T-helper 22 cell (primary cell): ENCODE data around the gene CDX4.
"Not testable (repeated sequence)": the region's sequence is repeated elsewhere in the genome, so short reads cannot be mapped to it uniquely, and the experiment has no call there.

Experiments used
- DNase-seq: peaks from one replicate; pipeline ENCODE4 v3.0.0-alpha.2; 2020; ENCODE audit warnings: low read depth

Gene CDX4, protein sequence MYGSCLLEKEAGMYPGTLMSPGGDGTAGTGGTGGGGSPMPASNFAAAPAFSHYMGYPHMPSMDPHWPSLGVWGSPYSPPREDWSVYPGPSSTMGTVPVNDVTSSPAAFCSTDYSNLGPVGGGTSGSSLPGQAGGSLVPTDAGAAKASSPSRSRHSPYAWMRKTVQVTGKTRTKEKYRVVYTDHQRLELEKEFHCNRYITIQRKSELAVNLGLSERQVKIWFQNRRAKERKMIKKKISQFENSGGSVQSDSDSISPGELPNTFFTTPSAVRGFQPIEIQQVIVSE

DNA sequence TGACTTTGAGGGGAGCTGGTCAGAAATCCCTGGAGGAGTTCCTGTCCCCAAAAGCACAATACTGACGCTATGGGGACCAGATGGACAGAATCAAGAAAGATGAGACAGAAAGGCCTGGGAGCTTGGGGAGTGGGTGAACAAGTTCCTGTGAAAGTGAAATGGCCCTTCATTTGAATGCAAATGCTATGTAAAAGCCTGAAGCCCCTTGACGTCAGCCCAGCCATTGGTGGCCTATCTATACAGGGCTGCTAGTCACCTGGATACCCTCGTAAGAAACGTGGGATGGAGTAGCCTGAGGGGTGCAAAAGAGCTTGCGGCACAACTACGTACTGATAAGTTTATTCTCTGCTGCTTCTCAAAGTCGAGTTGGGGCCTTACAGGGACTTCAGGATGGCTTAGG, at the start of gene CDX4:
Gene CDX4, plus strand, starts transcription at position 223 of the 400 bp plus-strand sequence. CDS start 201 bp downstream, outside the sequence.
- no peak for DNase-seq

DNA sequence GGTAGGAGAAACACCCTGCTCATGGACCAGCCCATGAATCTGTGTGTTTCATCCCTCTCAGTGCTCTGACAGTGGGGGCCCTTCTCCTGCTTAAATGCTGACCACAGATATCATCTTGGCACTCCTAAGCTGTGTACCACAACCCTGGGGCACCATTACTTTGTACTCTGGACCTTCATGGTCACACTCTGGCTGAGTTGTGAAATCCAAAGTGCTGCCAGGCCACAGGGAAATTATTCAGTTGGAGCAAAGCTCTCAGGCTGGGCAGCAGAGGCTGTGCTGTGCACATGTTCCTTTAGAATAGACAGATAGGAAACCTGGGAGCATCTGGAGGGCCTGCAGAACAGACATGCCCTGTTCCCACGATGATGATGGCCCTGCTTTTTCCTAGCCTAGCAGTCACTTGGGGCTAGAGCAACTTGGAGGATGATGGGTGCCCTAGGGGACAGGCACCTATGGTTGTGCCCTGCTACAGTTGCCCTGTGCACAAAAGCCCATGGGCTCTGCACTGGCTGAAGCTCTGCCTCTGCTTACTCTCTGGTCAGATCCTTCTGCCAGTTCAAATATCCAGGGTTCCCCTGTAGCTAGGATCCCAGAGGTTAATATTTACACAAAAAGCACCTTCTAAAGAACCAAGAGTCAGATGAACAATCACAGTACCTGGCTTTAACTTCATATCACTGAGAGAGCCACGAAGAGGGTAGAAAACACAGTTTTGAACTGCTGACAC, 48.5 kb upstream of the CDX4 start:
- no peak for DNase-seq

DNA sequence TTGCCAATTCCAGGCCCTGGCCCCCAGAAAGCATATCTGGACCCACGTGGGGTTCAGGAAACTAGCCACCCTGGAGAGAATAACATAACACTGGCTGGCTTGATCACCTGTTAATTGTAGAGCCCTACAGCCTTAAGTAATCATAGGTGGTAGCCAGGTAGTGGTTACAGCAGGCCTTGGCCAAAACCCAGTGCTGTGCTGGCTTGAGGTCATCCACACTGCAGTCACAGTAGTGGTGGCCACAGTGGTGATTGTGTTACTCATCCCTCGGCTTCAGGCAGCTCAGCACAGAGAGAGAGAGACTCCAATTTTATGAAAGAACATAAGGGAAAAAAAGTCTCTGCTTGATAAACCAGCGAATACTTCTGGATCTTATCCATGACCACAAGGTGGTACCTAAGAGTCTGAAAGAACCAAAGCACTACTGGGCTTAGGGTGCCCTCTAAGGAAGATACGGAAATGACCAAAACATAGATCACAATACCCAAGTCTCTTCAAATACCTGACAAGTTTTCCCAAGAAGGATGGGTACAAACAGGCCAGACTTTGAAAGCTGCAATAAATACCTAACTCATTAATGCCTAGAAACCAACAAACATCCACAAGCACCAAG, 46.6 kb upstream of the CDX4 start:
- no peak for DNase-seq

DNA sequence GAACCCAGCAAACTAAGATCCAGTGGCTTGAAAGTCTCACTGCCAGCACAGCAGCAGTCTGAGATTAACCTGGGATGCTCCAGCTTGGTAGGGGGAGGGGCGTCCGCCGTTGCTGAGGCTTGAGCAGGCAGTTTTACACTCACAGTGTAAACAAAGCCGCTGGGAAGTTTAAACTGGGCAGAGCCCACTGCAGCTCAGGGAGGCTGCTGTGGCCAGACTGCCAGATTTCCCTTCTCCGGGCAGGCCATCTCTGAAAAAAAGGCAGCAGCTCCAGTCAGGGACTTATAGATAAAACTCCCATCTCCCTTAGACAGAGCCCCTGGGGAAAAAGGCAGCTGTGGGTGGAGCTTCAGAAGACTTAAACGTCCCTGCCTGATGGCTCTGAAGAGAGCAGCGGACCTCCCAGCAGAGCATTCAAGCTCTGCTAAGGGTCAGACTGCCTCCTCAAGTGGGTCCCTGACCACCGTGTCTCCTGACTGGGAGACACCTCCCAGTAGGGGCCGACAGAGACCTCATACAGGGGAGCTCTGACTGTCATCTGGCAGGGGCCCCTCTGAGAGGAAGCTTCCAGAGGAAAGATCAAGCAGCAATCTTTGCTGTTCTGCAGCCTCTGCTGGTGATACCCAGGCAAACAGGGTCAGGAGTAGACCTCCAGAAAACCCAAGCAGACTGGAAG, 45.1 kb upstream of the CDX4 start:
- no peak for DNase-seq

DNA sequence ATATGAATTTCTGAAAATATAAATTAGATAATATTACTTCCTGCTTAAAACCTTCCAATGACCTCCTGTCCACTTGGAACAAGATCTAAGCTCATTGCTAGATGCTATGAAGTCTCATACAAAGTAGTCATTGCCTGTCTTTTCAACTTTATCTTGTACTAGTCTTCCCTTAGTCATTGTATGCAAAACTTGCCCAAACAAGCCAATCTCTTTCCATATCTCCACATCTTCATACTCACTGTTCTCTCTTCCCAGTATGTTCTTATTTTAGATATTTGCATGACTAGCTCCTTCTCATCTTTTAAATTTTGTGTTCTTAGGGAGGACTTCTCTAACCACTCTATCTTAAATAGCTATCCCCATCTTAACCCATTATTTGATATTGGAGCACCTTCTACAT, 33.9 kb upstream of the CDX4 start:
- DNase-seq, result no peak

DNA sequence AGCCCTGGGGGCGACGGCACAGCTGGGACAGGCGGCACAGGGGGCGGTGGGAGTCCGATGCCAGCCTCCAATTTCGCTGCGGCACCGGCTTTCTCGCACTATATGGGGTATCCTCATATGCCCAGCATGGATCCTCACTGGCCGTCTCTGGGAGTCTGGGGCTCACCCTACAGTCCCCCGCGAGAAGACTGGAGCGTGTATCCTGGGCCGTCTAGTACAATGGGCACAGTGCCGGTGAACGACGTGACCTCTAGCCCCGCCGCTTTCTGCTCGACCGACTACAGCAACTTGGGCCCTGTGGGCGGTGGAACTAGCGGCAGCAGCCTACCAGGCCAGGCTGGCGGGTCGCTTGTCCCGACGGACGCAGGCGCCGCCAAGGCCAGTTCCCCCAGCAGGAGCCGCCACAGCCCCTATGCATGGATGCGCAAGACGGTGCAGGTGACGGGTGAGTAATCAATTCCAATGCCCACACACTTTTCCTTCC, 500 bp downstream of the CDX4 start:
- DNase-seq, result no peak

DNA sequence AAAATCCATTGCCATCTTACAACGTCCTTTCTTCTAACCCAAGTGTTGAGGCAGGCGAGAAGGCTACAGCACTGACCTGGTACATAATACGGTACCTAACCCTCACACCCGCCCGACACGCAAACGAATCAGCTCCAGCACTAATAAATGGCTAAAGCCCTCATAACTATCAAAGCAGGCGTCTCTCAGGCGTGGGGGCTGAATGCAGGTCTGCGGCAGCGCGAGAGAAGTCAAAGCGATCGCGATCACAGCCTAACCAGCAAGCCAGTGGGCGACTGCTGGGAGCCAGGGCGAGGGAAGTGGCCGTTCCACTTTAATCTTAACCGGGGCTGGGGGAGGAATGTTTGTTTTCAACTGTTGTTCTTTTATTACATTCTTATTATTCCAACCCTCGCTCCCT, 1.5 kb downstream of the CDX4 start:
- DNase-seq, result no peak

DNA sequence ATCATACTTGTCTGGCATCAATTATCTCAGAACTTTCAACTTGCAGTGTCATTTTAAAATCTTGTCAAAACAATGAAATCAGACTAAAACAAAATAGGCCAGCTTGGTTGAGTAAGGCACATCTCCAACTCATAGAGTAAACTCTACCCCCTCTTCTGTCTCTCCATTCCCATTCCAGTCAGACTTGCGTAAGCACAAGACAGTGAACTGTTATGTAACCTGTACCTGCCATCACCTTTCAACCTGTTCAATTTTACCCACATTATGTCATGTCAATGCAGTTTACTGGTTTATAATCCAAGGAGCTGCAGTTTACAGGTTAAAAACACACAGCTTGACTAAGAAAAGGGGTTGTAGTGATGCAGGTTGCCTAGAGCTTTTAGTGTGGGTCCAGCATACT, 8.3 kb downstream of the CDX4 start:
- no peak for DNase-seq

DNA sequence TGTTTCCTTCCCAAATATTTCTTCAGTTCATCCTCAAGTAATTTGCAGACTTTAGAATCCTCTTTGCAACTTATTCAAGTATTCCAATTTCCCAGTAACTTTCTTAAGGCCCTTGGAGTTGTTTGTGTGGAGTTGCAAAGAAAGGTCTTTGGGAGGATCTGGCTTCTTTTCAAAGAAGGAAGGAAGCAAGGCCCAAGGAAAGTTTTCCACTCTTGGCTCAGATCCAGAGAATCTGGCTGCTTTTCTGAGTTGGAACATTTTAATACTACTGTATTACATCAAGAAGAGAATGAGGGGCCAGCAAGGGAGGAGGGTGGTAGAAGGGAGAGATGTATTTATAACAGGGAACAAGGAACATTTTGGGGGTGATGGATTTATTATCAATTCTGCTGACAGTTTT, 10.5 kb downstream of the CDX4 start:
- DNase-seq, result no peak

DNA sequence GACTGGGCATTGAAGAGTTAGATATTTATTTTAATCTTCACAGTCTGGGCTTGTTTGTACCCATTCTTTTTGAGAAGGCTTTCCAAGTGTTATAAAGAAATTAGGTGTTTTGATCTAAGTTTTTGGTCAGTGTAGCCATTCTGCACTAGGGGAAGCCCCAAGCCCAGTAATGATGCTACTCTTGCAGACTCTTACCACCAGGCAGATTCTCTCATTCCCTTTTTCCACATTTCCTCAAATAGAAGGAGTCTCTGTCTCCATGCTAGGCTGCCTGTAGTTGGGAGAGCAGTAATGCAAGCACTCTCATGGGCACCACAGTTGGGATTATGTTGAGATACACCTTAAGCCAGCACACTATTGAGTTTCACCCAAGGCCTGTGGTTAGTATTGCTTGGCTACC, 21.5 kb downstream of the CDX4 start:
- DNase-seq, result no peak

DNA sequence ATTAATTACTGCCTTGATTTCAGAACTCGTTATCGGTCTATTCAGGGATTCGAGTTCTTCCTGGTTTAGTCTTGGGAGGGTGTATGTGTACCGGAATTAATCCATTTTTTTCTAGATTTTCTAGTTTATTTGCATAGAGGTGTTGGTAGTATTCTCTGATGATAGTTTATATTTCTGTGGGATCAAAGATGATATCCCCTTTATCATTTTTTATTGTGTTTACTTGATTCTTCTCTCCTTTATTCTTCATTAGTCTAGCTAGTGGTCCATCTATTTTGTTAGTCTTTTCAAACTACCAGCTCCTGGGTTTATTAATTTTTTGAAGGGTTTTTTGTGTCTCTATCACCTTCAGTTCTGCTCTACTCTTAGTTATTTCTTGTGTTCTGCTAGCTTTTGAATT, 32.1 kb downstream of the CDX4 start:
- no peak for DNase-seq

DNA sequence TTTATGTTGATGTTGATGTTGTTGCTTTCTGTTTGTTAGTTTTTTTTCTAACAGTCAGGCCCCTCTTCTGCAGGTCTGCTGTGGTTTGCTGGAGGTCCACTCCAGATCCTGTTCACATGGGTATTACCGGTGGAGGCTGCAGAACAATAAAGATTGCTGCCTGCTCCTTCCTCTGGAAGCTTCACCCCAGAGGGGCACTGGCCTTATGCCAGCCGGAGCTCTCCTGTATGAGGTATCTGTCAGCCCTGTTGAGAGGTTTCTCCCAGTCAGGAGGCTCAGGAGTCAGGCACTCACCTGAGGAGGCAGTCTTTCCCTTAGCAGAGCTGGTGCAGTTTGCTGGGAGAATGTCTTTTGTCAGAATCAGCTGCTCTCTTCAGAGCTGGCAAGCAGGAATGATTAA, 34.7 kb downstream of the CDX4 start:
- no peak for DNase-seq

DNA sequence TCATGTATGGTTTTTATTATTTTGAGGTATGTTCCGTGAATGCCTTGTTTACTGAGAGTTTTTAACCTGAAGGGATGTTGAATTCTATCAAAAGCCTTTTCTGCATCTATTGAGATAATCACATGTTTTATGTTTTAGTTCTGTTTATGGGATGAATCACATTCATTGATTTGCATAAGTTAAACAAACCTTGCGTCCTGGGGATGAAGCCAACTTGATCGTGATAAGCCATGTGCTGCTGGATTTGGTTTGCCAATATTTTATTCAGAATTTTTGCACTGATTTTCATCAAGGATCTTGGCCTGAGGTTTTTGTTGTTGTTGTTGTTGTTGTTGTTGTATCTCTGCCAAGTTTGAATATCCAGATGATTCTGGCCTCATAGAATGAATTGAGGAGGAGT, 43.8 kb downstream of the CDX4 start:
- DNase-seq, result no peak

DNA sequence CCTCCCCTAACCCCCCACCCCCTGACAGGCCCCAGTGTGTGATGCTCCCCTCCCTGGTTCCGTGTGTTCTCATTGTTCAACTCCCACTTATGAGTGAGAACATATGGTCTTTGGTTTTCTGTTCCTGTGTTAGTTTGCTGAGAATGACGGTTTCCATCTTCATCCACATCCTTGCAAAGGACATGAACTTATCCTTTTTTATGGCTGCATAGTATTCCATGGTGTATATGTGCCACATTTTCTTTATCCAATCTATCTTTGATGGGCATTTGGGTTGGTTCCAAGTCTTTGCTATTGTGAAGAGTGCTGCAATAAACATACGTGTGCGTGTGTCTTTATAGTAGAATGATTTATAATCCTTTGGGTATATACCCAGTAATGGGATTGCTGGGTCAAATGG, 45.3 kb downstream of the CDX4 start:
- not testable (repeated sequence) for DNase-seq
